GM23248 (cell line): ENCODE measurements around the gene SARM1.

Experiments used
- EZH2 ChIP-seq: fragments of 200-600 bp; sonication (generic); IDR thresholded peaks from 2 replicates; pipeline ENCODE4 v1.6.1; 2018; ENCODE audit warnings: antibody characterized with exemption, mild to moderate bottlenecking; ENCODE audit not compliant: insufficient read depth, poor library complexity, severe bottlenecking
- EZH2phosphoT487 ChIP-seq: fragments of 200-600 bp; sonication (generic); IDR thresholded peaks from 2 replicates; pipeline ENCODE4 v1.6.1; 2018; ENCODE audit warnings: antibody characterized with exemption, moderate library complexity, mild to moderate bottlenecking, low read depth; ENCODE audit not compliant: insufficient read depth

GRCh38 chr17:28390141-28390540, 18.6 kb downstream of the SARM1 start:
- TF ChIP-seq EZH2 (no peak), EZH2phosphoT487 (no peak)
